HG03521 (cell line): ENCODE measurements around the gene TMEM141.

ENCODE experiments used
- ATAC-seq: cut with Tn5 transposase; IDR thresholded peaks from one replicate; pipeline ENCODE4 v1.9.1; 2021; ENCODE audit warnings: mild to moderate bottlenecking, moderate library complexity; ENCODE audit not compliant: unreplicated experiment

TMEM141 gene

DNA sequence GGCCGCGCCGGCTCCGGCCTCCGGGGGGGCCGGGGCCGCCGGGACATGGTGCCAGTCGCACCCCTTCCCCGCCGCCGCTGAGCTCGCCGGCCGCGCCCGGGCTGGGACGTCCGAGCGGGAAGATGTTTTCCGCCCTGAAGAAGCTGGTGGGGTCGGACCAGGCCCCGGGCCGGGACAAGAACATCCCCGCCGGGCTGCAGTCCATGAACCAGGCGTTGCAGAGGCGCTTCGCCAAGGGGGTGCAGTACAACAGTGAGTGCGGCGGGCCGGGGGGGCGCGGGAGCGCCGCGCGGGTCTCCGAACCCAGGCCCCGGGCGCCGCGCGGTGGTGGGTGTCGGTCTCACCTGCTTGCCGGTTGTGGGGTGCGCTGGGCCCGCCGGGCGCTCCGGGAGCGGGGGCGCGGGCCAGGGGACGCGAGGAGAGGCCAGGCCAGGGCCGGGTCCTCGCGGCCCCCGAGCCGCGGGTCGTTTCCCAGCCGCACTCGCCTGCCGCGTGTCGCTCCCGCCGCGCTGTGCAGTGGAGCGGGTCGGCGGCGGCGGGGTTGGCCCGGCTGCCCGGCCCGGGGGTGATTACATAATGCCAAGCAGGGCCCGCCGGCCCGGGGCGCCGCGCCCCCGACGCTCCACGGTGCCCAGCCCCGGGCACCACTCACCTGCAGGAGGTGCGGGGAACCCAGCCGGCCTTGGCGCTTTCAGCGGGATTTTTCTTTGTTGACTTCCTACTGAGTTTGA, 17.1 kb downstream of the TMEM141 start:
- ATAC-seq: peak; percentile 31

DNA sequence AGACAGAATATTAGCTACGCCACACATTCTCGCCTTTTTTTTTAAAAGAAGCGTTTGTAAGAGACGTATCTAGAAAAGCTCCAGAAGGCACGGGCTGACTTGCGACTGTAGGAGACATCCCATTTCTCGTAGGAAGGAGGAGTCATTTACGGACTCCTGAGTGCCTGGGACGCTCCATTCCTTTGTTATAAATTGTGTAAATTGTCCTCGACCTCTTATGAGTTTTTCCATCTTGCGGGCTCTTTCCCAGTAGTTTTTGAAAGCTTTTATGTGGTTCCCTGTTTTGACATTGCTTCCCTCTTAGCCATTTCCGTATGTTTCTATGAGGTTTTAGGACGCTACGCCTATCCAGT, 17.6 kb downstream of the TMEM141 start:
- ATAC-seq: no peak

DNA sequence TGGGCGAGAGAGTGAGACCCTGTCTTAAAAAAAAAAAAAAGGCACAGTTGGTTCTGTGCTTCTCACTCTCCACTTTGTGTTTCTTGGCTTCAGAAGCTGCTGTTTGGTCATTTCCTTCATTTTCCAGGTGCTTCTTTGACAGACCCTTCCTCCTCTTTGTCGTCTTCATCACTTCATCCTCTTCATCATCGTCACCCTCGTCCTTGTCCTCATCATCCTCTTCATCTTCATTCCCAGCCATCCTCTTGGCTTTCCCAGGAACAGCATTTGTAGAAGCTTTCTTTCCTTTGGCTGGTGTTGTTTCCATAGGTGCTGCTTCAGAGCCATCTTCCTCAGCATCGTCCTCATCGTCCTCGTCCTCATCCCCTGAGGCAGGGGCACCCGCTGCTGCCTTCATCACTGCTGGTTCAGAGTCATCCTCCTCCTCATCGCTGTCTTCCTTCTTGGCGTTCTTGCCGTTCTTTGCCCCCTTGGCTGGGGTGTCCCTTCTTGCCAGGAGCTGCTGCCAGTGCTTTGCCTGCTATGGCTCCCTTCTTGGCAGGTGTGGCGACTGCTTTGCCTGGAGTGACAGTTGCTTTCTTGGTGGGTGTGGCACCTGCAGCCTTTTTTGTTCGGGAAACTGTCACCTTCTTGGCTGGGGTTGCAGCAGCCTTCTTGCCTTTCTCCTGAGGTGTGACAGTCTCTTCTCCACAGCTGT, 23.7 kb downstream of the TMEM141 start:
- ATAC-seq: no peak

DNA sequence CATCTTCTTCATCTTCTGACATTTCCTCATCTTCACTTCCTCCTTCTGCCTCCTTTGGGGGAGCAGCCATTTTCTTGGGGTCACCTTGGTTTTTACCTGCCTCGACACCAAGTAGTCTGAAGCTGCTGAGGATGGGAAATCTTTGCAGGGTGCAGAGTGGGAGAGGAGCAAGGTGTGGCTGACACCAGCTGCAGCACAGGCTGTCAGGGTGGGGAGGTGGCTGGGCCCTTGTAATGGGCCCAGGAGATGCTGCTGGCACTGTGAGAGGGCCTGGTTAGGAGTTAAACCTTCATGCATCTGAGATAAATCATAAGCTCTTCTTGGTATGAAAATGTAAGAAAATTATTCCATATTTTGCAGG, 24.3 kb downstream of the TMEM141 start:
- ATAC-seq: no peak

DNA sequence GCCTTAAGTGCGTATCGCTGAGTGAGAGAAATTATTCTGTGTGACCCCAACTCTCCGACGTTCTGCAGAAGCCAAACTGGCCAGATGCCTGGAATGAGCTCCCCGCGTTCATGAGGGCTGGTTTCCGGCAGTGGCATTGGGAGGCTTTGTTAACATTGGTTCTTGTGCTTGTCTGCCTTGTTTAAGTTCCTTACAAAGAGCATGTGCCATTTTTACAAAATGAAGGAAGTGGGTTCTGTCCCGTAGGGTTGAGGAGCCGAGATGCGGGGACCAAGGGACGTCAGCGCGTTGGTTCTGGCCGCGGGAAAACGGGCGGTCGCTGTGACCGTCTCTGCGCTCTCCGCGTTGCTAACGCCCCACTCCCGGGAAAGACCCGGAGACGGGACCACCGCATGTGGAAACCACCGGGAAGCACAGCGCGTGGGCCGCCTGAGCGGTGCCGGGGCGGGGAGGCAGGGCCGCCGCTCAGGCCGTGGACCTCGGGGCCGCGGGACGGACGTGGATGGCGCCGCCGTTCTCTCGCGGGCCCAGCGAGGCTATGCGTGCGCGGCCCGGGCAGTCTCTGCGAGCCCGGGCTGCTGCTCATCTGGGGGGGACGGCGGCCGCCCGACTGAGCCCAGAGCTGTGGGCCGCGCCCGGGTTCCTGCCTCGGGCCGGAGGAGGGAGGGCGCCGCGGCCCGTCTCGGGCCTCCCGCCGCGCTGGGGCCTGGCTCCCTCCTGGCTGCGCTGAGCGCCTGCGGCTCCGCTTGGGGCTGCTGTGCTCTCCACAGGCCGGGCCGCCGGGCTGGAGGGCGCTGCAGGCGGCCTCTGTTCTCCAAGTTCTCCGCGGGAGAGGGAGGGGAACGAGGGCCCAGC, 30.1 kb downstream of the TMEM141 start:
- no peak for ATAC-seq

DNA sequence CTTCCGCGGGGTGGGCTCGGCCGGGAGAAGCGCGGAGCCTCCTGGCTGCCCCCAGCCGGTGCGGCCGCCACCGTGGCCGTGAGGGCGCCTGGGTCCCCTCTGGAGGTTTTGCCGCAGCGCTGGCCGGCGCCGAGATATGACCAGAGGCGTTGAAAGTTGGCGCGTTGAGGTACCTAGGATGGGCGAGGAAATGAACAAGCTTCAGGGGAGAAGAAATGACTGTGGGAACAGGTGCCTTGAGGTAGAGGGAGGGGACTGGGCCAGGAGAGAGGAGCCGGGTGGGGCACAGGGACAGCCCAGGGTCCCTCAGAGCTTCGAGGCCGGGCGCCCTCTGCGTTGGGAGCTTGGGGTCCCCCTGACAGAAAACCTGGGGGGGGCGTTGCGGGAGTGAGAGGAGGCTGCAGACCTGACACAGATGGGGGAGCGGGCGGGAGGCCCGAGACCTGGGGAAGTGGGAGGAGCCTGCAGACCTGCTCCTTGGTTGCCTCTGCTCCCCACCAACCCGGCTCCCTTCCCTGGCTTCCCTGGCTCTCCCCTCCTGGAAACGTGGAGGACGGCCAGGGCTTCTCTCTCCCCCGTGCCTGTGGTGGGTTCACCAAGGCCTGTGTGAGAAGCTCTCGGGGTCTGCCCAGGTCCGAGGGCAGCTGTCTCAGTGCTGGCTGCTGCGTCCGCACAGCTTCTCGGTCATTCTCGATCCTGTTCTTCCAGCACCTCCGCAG, 30.8 kb downstream of the TMEM141 start:
- ATAC-seq: no peak

DNA sequence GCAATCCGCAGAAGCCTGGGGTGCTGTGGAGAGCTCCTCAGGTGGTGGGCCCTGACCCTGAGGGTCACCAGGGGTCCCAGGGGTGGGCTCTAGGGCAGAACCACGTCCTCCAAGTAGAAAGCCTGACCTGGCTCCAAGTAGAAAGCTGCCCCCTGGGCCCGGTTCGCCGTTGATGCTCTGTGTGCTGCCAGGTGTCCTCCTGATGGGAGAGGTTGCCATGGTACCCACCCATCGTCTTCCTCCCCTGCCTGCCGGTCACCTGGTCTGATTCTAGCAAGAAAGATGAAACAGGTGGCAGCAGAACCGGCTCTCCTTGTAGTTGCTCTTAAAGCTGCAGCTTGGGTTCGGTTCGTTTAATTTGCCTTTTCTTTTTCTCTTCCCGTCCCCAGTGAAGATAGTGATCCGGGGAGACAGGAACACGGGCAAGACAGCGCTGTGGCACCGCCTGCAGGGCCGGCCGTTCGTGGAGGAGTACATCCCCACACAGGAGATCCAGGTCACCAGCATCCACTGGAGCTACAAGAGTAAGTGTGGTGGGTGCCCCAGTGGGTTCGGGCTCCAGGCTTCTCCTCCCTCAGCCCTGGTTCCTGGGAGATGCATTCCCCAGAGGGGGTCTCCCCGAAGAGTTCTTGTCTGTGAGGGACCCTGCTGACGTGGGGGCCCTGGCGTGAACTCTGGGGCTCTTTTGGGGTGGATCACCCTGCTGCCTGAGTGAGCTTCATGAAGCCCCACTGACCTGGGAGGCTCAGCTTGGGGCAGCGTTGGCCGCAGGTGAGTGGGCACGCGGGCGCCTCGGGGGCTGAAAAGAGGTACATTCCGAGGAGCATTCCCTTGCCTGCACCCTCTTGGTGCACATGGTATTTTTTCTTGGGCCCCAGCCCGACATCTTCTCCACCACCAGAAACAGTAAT, 32.2 kb downstream of the TMEM141 start:
- no peak for ATAC-seq

DNA sequence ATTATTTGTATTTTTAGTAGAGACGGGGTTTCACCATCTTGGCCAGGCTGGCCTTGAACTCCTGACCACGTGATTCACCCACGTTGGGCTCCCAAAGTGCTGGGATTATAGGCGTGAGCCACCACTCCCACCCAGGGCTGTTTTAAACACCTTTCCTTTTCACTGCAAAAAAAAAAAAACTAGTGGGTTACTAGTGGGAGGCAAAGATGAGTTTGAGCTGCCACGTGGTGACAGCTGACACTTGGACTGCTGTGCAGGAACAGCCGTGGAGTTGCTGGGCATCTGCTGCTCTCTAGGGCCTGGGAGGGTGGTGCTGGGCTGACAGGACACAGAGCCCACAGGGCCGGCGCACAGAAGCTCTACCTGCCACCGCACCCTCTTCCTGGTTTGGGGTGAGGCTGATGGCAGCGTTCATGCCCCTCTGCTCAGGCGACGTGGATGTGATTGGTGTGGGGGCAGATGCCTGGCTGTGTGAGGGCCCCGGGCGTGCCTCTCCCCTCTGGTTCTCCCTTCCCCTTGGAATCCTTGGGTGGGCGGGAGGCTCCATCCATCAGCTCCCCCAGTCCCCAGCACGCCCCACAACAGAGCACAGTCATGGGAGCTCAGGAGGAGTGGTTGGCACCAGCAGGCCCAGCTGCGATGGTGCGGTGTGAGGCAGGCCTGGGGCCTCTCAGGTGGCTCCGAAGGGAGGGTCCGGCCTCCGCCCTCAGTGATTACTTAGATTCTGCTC, 33.5 kb downstream of the TMEM141 start:
- ATAC-seq: no peak

DNA sequence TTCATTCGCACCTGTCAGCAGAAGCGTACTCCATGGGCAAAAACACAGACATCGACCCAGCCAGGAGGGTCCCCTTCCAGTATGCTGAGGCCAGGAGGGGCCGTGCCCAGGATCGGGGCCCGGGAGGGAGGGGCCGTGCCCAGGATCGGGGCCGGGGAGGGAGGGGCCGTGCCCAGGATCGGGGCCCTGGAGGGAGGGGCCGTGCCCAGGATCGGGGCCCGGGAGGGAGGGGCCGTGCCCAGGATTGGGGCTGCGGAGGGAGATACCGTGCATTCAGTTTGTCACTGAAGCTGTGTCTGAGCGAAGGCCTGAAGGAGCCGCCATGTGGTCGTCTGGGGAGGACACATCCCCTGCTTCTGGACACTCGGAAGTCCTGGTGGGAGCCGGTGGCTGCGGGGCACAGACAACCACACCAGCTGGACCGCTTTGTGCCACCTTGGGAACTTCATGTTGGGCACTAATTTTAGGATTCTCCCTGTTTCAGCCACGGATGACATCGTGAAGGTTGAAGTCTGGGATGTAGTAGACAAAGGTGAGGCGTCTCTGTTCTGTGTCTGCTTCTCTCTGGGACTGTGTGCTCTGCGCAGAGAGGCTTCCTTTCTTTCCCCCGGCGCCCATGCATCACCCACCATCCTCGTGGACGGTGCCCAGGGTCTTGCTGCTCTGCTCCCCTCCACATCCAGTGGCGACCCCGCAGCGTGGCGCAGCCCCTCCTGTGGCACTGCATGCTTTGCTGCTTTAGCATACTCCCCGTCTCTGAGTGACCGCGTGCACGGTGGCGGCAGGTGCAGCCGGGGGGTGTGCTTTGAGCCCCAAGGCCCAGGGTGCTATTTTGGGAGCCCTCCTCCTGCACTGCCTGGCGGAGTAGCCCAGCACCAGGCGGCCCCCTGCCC, 34.4 kb downstream of the TMEM141 start:
- no peak for ATAC-seq

DNA sequence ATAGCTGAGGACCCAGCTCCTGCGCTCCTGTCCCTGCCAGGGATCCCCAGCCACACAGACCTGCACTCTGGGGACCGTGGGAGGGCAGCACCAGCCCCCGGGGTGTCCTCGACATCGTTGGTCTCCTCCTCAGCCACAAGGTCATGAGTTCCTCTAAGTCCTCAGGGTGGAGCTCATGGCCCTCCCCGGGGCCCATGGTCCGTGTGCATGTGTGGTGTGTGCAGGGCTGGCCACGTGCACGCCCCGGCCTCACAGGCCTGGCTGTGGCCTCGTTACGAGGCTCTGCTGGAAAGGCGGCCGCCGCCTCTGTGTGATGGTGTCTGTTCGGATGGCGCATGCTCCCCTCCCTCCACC, 35.0 kb downstream of the TMEM141 start:
- no peak for ATAC-seq

DNA sequence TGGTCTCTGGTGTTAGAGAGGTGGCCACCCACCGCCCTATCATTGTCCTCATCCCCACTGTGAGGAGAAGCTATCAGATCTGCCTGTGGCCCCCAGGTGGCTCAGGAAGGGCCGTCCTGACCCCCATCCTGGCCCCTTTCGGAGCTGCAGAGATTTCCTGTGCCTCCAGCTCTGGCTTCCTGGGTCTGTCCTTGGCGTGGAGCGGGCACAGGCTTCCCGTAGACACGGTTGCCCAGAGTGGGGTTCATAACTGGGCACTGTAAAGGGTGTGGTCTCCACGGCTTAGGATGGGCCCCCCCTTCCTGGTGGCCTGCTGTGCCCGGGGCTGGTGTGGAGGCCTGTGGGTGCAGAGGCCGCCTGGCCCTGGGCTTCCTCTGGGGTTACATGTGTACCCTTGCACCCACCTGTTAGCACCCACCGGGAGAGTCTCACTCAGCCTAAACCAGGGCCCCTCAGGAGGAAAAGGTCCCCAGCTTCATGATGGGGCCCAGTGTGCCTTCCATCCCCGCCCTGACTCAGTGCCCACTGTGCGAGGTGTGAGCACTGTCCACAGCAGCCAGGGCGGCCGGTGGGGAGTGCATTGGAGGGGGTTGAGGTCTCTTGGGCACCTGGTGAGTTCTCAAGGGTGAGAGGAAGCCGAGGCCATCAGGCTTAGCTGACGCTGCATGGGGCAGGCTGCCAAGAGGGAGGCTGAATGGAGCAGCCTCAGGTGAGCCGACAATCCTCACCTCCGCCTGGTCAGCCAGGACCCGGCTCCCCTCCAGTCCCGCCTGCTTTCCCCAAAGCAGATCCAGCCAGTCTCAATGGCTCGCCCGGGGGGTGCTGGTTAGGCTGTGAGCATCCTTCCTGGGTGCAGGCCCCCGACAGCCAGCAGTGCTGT, 35.8 kb downstream of the TMEM141 start:
- no peak for ATAC-seq

DNA sequence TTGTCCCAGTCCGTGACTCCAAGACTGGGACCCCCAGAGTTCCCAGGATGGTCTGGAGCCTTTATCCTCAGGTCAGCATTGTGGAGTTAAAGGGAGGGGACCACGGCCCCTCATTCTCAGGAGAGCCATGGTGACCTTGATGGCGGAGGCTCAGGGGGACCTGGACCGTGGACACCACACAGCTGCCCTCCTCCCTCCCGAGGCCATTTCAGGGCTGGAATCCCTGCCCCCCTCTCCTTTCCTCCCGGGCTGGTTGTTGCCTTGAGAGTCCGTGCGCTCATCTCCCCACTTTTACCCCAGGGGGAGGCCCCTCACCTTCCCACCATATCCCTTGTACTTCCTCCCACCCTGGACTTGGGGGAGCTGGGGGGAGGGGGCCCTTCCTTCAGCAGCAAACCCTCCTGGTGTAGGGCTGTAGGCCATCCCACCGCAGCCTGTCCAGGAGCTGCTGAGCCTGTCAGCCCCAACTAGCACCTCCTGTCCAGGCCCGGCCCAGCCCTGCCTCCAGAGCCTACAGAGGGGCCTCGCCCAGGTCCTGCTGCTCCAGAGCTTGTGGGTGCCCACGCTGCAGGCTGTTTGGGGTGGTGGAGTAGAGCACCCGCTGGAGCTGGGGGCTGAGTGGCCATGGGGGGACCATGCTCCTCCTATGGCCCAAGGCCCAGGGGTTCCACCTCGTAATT, 36.8 kb downstream of the TMEM141 start:
- no peak for ATAC-seq

DNA sequence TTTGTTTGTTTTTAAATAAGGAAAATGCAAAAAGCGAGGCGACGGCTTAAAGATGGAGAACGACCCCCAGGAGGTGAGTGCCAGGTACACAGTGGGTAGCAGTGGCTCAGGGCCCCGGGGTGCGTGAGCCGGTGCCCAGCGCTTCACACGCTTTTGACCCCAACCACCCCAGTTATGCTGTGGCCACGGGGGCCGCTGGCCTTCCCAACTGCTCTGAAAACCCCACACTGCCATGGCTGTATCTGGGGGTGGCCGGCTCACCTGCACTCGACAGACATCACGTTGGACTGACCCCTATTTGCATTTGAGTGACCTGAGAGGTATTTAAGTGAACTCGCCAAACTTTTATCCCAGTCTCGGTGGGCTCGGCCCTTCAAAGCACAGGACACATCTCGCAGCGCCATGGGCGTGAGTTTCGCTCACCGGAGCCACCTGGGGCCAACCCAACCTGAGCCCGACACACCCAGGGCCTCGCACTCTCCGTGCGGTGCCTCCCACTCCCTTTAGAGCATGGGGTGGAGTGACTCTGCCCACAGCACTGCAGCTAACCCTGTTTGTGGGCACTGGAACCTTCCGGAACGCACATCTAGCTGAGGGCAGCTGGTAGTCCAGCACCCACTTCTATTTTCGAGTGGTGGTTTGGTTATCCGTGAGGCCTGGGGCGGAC, 37.5 kb downstream of the TMEM141 start:
- ATAC-seq: no peak

DNA sequence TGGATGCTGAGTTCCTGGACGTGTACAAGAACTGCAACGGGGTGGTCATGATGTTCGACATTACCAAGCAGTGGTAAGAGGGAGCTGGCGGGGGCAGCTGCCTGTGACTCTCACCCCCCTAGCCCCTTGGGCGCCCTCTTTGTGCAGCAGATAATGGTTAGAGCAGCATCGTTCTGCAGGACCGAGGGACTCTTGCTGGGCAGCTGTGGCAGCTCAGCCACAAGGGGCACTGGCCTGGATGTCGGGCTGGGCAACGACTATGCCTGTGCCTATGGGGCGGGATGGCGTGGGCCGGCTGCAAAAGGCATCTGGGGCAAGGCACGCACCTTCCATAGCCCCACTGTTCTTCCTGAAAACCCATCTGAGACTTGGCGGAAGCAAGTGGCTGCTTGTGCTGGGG, 38.3 kb downstream of the TMEM141 start:
- no peak for ATAC-seq

DNA sequence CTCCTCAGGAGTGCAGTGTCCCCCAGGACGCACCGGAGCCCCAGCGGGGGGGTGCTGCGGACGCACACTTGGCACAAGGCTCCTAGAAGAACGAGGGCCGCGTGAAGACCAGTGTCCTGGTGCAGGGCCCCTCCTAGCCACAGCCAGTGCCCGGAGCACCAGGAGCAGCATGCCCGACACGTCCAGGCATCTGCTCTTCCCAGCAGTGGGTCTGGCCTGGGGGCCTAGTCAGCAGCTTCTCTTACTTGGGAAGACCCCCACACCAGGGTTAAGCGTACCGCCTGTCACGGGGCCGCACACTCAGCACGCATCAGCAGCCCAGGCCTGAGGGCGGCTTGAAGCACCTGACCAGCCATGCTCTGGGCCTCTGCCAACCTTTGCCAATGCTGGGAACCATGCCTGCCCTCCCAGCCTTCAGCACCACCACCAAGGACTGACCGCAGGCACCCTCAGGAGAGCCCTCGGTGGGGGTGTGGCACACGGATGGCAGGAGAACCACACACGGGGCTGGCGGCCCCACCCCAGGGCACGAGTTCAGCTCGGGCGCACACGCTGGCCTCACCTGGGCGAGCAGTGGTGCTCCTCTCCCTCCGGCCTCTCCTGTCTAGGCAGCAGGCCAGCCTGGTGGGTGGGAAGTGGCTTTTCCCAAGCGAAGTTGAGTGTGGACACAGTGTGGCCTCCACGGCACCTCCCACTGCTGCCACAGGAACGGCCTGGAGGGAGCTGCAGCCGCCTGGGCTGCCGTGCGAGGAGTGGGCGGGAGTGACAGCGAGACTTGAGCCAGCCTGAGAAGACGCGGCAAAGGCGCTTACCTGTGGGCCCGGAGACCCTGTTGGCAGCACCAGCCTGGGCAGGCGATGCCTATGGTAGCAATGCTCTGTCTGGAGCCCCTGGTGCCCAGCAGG, 39.1 kb downstream of the TMEM141 start:
- no peak for ATAC-seq
